Fibroblast of lung (primary cell): ENCODE results near the gene TMPRSS2. TPM values are rescaled to one million over a fixed set of nuclear protein-coding genes. Genes with fewer than 3 reads are reported as not detected.
"Not testable (repeated sequence)": the region's sequence is repeated elsewhere in the genome, so short reads cannot be mapped to it uniquely, and the experiment has no call there.

Experiments
- DNase-seq, 2 donors: peaks; one replicate each; pipeline versions ENCODE4 v3.0.0 to v3.0.0-alpha.2; 2010; ENCODE audit warnings: low read depth in 2 of 2
- H2AFZ ChIP-seq: 2 replicates; pipeline ENCODE4 v1.5.1; 2012; ENCODE audit warnings: low read length, control low read depth, inconsistent platforms
- H3K27ac ChIP-seq: 2 replicates; pipeline ENCODE4 v1.5.1; 2011; ENCODE audit warnings: low read length, control low read depth; ENCODE audit not compliant: insufficient read depth
- H3K27me3 ChIP-seq: 2 replicates; pipeline ENCODE4 v1.5.1; 2011; ENCODE audit warnings: mild to moderate bottlenecking, low read length; ENCODE audit not compliant: control insufficient read depth, insufficient read depth
- H3K36me3 ChIP-seq: 2 replicates; pipeline ENCODE4 v1.5.1; 2011; ENCODE audit warnings: low read length; ENCODE audit not compliant: control insufficient read depth, insufficient read depth
- H3K4me1 ChIP-seq: 2 replicates; pipeline ENCODE4 v1.5.1; 2011; ENCODE audit warnings: low read length; ENCODE audit not compliant: control insufficient read depth, insufficient read depth; ENCODE audit errors: extremely low read depth
- H3K4me2 ChIP-seq: 2 replicates; pipeline ENCODE4 v1.5.1; 2011; ENCODE audit warnings: low read length, control low read depth; ENCODE audit not compliant: insufficient read depth; ENCODE audit errors: extremely low read depth
- H3K4me3 ChIP-seq, 4 experiments: fragments of 200-600 bp in 1 of 4; sonication (generic) in 1 of 4; replicated peaks in 1 of 4; 2 replicates each; pipeline ENCODE4 v1.5.1; 2011 to 2016; ENCODE audit warnings: low read length in 4 of 4, low read depth in 3 of 4, mild to moderate bottlenecking in 3 of 4, control low read depth in 2 of 4, inconsistent platforms in 1 of 4, mixed read lengths in 1 of 4; ENCODE audit not compliant: insufficient read depth in 1 of 4; ENCODE audit errors: control extremely low read depth in 1 of 4
- H3K79me2 ChIP-seq: 2 replicates; pipeline ENCODE4 v1.5.1; 2012; ENCODE audit warnings: mild to moderate bottlenecking, low read length, inconsistent platforms; ENCODE audit not compliant: control insufficient read depth, insufficient read depth
- H3K9ac ChIP-seq: 2 replicates; pipeline ENCODE4 v1.5.1; 2011; ENCODE audit warnings: mild to moderate bottlenecking, low read length, control low read depth; ENCODE audit not compliant: insufficient read depth
- H3K9me3 ChIP-seq: 2 replicates; pipeline ENCODE4 v1.5.1; 2012; ENCODE audit warnings: low read depth, low read length; ENCODE audit not compliant: control insufficient read depth, insufficient read depth
- H4K20me1 ChIP-seq: 2 replicates; pipeline ENCODE4 v1.5.1; 2011; ENCODE audit warnings: low read length; ENCODE audit not compliant: control insufficient read depth, insufficient read depth; ENCODE audit errors: extremely low read depth
- EZH2 ChIP-seq: IDR thresholded peaks from 2 replicates; pipeline ENCODE4 v1.5.1; 2012; ENCODE audit warnings: low read length, control low read depth, mild to moderate bottlenecking; ENCODE audit errors: missing control alignments
- polyA plus RNA-seq, 2 donors: library from polyadenylated mRNA; depleted of rRNA in 1 of 2; stranded (reverse) in 1 of 2; unstranded in 1 of 2; fragments of >200 nt; gene quantifications; 2 replicates each; pipeline ENCODE4 v1.2.1, GENCODE V29; 2011 to 2012; ENCODE audit warnings: missing spikeins in 1 of 2
- total RNA-seq: library from RNA; depleted of rRNA; stranded (reverse); fragments of >200 nt; gene quantifications from 2 replicates; pipeline ENCODE4 v1.2.1, GENCODE V29; 2014
- TF ChIP-seq, protein P1 (sequence below), 2 donors: IDR thresholded peaks in 1 of 2; conservative IDR thresholded peaks in 1 of 2; 1 replicate in 1 of 2; 2 replicates in 1 of 2; pipeline ENCODE4 v1.5.1; 2011 to 2012; ENCODE audit warnings: low read length in 2 of 2, control low read depth in 1 of 2, inconsistent platforms in 1 of 2, low read depth in 1 of 2, mild to moderate bottlenecking in 1 of 2

Gene TMPRSS2
- total and polyA plus RNA-seq, 2 donors (not counting 1 experiment from before 2014, with no cell fraction given): 0.17 TPM; not detected in 1

- no peak overlapping the region for H2AFZ ChIP-seq
- H3K9ac ChIP-seq: no peak overlapping the region
- no peaks in the 10 kb centered on the region for H3K4me1 ChIP-seq
- no peak overlapping the region for H3K27ac ChIP-seq
- H3K9me3 ChIP-seq: no peaks in the 10 kb centered on the region
- no peak overlapping the region for H3K4me2 ChIP-seq
- H3K36me3 ChIP-seq: no peaks in the 10 kb centered on the region
- TF ChIP-seq, protein P1, sequence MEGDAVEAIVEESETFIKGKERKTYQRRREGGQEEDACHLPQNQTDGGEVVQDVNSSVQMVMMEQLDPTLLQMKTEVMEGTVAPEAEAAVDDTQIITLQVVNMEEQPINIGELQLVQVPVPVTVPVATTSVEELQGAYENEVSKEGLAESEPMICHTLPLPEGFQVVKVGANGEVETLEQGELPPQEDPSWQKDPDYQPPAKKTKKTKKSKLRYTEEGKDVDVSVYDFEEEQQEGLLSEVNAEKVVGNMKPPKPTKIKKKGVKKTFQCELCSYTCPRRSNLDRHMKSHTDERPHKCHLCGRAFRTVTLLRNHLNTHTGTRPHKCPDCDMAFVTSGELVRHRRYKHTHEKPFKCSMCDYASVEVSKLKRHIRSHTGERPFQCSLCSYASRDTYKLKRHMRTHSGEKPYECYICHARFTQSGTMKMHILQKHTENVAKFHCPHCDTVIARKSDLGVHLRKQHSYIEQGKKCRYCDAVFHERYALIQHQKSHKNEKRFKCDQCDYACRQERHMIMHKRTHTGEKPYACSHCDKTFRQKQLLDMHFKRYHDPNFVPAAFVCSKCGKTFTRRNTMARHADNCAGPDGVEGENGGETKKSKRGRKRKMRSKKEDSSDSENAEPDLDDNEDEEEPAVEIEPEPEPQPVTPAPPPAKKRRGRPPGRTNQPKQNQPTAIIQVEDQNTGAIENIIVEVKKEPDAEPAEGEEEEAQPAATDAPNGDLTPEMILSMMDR (conservative IDR thresholded peaks at IDR 0.05 in 1 of 2, IDR thresholded peaks at IDR 0.05 in 1 of 2; ENCODE audit: low read depth in 1 of 2, low read length in 2 of 2): no peak
- no peak for TF ChIP-seq EZH2
- no peaks in the 10 kb centered on the region for H3K79me2 ChIP-seq
- DNase-seq: no peak
- no peaks in the 10 kb centered on the region for H3K27me3 ChIP-seq
- H3K4me3 ChIP-seq: no peak overlapping the region
- H4K20me1 ChIP-seq: no peaks in the 10 kb centered on the region
These were observed 85.2 kb downstream of the TMPRSS2 start for GRCh38 chr21:41422546-41423304.

GRCh38 chr21:41420998-41421397 is 87.0 kb downstream of the TMPRSS2 start:
- H3K9ac ChIP-seq, H2AFZ ChIP-seq, H3K79me2 ChIP-seq, DNase-seq, H3K4me1 ChIP-seq, H4K20me1 ChIP-seq, H3K27me3 ChIP-seq, H3K36me3 ChIP-seq, H3K9me3 ChIP-seq, H3K4me2 ChIP-seq: not testable (repeated sequence)
- Histone ChIP-seq H3K27ac (peak overlapping the region; percentile 69), H3K4me3 (peak overlapping the region in 2 of 4 experiments; percentile 57 to 67)

DNA sequence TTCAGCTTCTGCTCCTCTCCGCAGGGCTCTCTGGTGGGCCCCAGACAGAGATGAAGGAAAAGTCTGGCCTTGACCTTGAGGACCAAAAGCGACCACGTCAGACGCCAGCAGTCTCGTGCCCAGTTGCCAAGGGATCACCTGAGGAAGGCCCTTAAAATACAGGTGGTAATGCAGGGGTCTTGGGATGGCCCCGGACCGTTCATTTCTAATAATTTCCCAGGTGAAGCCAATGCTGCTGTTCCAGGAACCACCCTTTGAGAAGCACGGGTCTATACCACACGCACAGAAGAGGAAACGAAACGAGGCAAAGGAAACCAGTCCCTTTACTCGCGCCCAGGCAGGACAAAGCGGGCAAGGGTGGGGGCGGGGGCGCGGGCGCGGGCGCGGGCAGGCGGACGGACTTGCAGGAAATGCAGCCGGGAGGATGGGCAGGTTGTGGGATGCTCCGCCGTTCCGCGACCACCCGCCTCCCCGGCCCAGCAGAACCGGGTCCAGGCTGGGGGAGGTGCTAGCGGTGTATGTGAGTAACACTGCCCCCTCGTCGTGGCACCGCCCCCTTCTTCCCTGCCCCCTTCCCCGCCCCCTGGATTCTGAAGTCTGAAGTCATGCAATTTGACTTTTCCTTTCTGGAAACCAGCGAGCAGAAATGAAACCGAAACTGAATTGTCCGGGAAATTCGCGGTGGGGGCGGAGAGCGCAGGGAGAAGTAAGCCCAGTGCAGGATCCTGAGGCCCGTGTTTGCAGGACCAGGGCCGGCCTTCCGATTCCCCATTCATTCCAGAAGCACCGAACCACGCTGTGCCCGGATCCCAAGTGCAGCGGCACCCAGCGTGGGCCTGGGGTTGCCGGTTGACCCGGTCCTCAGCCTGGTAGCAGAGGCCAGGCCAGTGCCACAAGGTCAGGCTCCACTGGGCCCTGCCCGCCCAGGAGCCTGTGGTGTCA is 87.8 kb downstream of the TMPRSS2 start:
- Histone ChIP-seq H2AFZ (peak overlapping the region; percentile 77), H3K36me3 (no peaks in the 10 kb centered on the region), H3K4me1 (no peaks in the 10 kb centered on the region), H3K4me2 (peak overlapping the region; percentile 90), H3K27me3 (no peaks in the 10 kb centered on the region), H4K20me1 (no peaks in the 10 kb centered on the region), H3K27ac (peak overlapping the region; percentile 69), H3K4me3 (peak overlapping the region; percentile 48 to 67 (median 62)), H3K79me2 (no peaks in the 10 kb centered on the region), H3K9me3 (no peaks in the 10 kb centered on the region), H3K9ac (peak overlapping the region; percentile 84)
- peak; percentile 88 to 89 for DNase-seq
- TF ChIP-seq, protein P1 (conservative IDR thresholded peaks at IDR 0.05 in 1 of 2, IDR thresholded peaks at IDR 0.05 in 1 of 2; ENCODE audit: low read depth in 1 of 2, low read length in 2 of 2): no peak
- TF ChIP-seq EZH2: no peak
